ENCODE measurements around the gene MPPED2. TPM values are rescaled to one million over a fixed set of nuclear protein-coding genes. Genes with fewer than 3 reads are reported as not detected.

MPPED2 gene, protein sequence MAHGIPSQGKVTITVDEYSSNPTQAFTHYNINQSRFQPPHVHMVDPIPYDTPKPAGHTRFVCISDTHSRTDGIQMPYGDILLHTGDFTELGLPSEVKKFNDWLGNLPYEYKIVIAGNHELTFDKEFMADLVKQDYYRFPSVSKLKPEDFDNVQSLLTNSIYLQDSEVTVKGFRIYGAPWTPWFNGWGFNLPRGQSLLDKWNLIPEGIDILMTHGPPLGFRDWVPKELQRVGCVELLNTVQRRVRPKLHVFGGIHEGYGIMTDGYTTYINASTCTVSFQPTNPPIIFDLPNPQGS
- polyA plus RNA-seq (ENCODE audit: insufficient read length in 4 of 4): 10 to 100 TPM; 16.2 to 23.1 (median 19.0) TPM

DNA sequence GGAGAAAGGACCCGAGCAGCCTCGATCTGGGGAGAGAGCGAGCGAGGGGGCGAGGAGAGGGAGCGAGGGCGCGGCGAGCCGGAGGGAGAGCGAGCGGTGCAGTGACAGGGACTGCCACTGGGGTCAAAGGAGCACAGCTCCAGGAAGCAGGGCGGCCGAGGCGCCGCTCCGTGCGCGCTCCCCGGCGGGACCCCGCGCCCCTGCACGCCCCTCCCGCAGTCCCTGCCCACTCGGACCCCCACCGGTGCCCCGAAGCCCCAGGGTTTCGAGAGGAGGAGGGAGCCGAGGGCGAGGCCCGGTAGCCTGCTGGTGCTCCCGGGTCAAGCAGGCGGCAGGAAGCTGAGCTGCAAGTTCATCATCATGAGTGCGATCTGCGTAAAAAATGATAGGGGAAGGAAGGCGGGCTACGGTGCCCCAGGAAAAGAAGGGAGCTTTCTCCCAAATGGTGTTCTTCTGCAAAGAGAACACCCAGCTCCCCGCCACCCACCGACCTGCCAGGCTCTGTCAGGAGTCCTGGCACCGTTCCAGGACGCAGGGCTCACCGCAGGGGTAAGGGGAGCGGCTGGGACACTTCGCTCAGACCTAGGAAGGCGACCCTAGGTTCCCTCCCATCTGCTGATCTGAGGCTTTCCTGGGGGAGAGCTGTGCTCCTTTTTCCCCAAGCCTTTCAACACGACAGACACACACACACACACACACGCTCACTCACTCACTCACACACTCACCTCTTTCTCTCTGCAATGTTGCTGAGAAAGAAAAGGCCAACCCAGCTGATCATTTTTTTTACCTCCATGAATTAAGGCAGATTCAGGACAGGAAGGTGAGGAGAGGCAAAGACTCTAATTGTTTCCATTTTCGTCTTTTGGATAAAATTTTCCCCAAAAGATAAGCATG lies at the start of gene MPPED2:
Gene MPPED2, minus strand, starts transcription at position 103 of the 894 bp plus-strand sequence. CDS start 5,980 bp downstream, outside the sequence.
- no peak for DNase-seq (ENCODE audit: low read depth in 4 of 4, low spot score in 2 of 4)

GRCh38 chr11:30635401-30635989 lies 49.3 kb upstream of the MPPED2 start:
- DNase-seq (ENCODE audit: low read depth in 4 of 4, low spot score in 2 of 4): peak; percentile 11 to 38 (median 20)

DNA sequence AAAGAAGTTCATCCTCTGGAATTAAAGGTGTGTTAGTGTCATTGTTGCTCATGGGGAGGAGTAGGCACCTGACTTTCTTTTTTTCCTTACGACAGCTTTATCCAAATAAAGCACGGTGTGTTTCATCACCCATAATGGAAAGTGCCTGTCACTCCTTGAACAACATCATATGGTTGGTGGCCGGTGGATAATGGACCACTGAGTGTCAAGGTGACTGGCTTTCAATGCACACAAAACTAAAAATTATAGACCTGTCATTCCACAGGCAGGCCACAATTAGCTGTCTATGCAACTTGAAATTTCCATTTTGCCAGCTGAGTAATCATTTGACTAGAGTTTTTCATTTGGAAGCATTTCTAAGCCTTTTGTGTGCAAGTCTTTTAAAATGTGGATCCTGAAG lies 45.0 kb upstream of the MPPED2 start:
- DNase-seq (ENCODE audit: low read depth in 4 of 4, low spot score in 2 of 4): no peak

DNA sequence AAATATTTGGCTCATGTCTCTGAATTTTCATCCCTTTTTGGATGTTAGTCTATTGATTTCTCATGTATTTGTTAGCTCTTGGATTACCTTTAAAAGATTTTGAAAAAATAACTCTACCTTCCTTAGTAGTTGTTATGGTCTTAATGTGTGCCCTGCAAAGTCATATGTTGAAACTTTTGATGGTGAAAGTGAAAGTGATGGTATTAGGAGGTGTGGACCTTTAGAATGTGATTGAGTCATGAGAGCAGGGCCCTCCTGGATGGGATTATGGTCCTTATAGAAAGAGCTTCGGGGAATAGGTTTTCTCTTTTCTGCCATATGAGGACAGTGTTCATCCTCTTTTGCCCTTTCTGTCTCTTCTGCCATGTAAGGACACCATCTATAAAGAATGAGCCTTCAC lies 33.6 kb upstream of the MPPED2 start:
- no peak for DNase-seq (ENCODE audit: low read depth in 4 of 4, low spot score in 2 of 4)

DNA sequence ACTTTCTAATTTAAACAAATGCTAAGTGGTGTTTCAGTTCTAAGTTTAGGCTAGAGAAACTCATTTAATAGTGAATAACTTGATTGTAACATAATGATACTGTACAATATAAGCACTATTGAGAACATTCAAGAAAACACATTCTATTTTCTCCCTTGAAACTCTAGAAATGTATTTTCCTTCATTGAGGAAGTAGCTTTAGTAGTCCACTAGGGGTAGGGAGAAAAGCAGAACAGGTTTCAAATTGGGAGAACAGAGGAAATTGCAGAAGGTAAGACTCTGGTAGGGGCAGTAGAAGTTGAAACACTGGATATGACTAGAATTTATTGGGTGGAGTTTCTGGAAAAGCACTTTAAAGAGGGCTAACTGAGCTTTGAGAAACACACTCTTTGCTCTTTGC lies 31.6 kb upstream of the MPPED2 start:
- DNase-seq (ENCODE audit: low read depth in 4 of 4, low spot score in 2 of 4): no peak

GRCh38 chr11:30610628-30611027 lies 24.5 kb upstream of the MPPED2 start:
- DNase-seq (ENCODE audit: low read depth in 4 of 4, low spot score in 2 of 4): no peak

GRCh38 chr11:30608534-30608933 lies 22.4 kb upstream of the MPPED2 start:
- no peak for DNase-seq (ENCODE audit: low read depth in 4 of 4, low spot score in 2 of 4)

GRCh38 chr11:30605036-30605605 lies 19.0 kb upstream of the MPPED2 start:
- no peak for DNase-seq (ENCODE audit: low read depth in 4 of 4, low spot score in 2 of 4)

DNA sequence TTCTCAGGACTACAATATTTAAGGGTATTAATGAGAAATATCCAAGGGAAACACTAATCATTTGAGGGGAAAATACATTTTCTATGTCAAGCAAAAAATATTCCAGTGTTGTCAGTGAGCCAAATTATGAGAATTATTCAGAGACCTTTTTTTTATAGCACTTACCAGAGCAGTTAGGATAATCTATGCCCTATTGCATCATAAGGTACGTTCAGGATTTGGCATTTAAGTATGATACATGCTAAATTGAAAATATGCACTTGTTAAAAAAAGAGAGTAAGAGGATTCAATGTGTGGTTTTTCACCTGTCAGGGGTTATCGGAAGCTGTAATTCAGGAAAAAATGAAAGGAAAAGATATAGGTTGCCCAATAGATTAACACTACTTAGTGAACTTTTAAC lies 17.2 kb upstream of the MPPED2 start:
- no peak for DNase-seq (ENCODE audit: low read depth in 4 of 4, low spot score in 2 of 4)

DNA sequence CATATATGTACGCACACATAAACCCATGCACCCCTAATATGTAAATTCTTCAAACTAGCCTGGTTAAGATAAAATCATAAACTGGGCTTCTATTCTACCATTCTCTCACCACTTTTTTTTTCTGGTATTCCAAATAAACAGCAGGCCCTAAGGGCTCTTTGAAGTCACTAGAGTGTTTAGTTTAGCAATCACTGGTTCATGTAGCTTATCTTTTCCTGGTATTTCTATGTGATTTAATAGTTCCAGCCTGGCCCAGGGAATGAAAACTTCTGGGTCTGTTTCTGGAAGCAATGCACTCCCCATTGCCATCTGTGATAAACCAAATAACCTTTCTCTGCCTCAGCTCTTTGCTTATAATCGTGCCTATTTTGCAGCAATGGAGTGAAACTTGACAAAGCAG lies 10.7 kb upstream of the MPPED2 start:
- DNase-seq (ENCODE audit: low read depth in 4 of 4, low spot score in 2 of 4): no peak

DNA sequence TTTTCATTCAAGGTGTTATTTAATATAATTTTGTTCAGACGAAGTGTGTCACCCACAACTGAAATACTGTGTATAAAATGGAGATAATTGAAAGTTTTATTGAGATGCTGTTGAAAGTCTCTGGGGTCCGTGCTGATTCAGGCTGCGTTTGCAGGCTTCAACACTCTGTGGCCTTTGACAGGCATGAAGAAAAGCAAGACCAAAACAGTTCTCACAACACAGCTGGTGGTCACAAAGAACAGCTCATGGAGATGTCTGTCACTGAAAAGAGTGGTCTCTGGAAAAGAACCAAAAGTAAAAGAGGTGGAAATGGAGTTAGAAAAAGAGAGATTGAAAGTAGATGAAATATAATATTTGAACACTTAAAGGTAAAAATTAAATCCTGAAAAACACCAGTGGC lies 9.8 kb upstream of the MPPED2 start:
- DNase-seq (ENCODE audit: low read depth in 4 of 4, low spot score in 2 of 4): no peak

GRCh38 chr11:30594646-30595411 lies 8.7 kb upstream of the MPPED2 start:
- no peak for DNase-seq (ENCODE audit: low read depth in 4 of 4, low spot score in 2 of 4)

- DNase-seq (ENCODE audit: low read depth in 4 of 4, low spot score in 2 of 4): no peak
These were observed 1.2 kb upstream of the MPPED2 start for GRCh38 chr11:30587269-30587812.

DNA sequence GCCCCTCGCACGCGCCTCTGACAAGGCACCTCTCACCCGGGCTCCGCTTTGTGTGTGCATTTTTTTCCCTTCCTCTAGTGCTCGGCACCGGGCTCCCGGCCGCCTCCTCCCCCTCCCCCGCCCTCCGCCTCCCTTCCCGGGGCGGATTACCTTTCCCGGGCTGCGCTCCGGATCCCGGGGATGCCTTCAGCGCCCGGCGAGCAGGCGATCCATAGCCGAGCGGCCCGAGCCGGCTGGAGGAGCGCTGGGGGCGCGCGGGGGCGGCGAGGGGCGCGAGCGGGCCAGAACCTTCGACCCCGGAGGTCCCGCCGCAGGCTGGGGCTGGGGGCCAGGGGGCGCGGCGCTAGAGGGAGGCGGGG lies 282 bp downstream of the MPPED2 start:
- no peak for DNase-seq (ENCODE audit: low read depth in 4 of 4, low spot score in 2 of 4)

DNA sequence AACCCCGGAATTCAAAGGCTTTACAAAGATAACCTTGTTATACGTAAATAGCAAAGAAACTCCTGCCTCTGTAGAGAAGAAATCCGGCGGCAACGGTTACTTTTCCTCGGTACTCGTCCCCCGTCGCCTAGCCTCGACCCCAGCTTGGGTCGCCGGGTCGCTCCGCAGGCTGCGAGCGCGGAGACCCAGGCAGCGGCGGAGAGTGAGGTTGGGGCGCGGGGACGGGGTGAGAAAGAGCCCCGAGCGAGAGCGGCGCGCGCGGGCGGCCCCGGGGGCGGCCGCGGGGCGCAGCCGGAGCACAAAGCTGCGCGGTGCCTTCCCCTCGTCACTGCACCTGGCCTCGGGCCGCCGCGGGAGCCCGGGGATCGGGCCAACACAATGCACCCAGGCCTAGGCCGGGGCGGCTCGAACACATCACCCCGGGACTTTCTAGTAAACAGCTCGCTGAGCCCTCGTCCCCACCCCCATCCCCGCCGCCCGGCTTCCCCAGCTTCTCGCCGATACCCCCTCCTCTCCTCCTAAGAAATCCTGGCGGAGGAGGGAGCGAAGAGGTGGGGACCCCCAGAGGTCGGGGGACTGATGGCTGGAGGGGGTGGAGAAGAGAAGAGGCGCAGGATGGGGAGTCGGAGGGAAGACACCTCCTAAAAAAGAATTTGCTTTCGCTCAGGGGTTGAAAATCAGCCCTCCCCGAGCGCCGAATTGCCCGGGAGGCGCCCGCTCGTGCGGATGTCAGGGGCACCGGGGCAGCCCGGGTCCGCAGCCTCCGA lies 845 bp downstream of the MPPED2 start:
- DNase-seq (ENCODE audit: low read depth in 4 of 4, low spot score in 2 of 4): no peak

- DNase-seq (ENCODE audit: low read depth in 4 of 4, low spot score in 2 of 4): no peak
These were observed 2.5 kb downstream of the MPPED2 start for GRCh38 chr11:30583476-30584280.

DNA sequence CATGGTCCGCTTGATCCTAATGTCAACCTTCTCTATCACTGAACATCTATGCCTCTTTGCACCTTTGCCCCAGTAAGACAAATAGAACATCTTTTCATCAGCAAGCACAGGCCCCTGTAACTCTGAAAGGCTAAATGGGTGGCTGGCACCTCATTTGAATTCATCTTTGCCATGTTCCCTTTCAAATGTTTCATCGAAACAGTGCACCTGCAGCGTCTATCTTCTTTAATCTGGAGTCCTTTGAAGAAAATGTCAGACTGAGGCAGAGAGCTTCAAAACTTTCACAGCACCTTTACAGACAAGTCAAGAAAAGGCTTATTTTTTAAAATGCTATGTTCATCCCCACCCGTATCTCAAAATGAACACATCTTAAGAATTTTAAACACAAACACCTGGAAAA lies 3.4 kb downstream of the MPPED2 start:
- DNase-seq (ENCODE audit: low read depth in 4 of 4, low spot score in 2 of 4): no peak

DNA sequence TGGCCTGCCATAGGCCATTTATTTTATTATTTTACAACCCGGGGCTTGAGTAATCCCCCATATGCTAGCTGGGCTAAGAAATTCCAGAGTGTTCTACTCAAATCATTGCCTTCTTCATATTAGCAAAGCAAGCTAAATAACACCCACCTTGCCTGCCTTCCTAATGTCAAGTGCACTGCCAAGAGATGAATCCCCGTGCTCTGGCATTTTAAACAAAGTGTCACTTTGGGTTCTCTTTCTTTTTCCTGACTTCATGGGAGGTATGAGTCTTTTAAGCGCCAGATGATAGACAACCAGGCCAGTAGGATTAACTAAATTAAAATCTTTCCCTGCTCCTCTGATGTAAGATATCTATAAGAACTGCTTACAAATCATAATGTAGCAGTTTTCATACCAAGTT lies 4.5 kb downstream of the MPPED2 start:
- DNase-seq (ENCODE audit: low read depth in 4 of 4, low spot score in 2 of 4): no peak

DNA sequence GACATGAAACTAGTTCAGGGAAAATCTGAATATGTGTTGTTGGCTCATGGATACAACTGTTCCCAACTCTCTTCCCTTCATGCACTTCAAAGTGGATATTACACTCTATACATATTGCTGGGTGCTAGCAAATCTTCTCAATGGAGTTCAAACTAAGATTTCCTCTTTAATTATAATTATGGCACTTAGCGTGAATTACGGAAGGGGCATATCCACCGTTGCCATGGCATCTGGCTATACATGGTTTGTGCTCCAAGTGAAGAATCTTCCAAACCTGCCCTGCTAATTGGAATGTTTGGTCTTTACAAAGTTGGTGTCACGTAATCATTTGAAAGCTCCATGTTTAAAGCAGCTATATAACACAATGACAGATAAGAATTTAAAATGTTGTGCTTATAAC lies 5.6 kb downstream of the MPPED2 start:
- DNase-seq (ENCODE audit: low read depth in 4 of 4, low spot score in 2 of 4): no peak

Data from left renal cortex interstitium (tissue), 4 donors.